Kidney (tissue), 14 donors: ENCODE results near the gene C1orf210. TPM values are rescaled to one million over a fixed set of nuclear protein-coding genes. Genes with fewer than 3 reads are reported as not detected.
A peak's percentile ranks its signal among the peaks of the same experiment; 100 is the strongest.

ENCODE experiments used
- DNase-seq, 5 donors: peaks; one replicate each; pipeline ENCODE4 v3.0.0-alpha.2; 2013 to 2020
- FAIRE-seq: peaks from 2 replicates; lab custom pipeline; 2012; peaks lifted over from hg19 to GRCh38; lab: Jason Lieb, UNC
- H3K27ac ChIP-seq, 2 donors: one replicate each; pipeline ENCODE4 v1.7.0; 2013; ENCODE audit warnings: low read depth in 2 of 2, low read length in 2 of 2, inconsistent platforms in 1 of 2
- H3K27me3 ChIP-seq: one replicate; pipeline ENCODE4 v1.7.1; 2013; ENCODE audit warnings: low read length, inconsistent platforms; ENCODE audit not compliant: control insufficient read depth, insufficient read depth
- H3K36me3 ChIP-seq, 3 donors: one replicate each; pipeline versions ENCODE4 v1.7.0 to v1.7.1; 2013; ENCODE audit warnings: low read length in 3 of 3, control low read depth in 1 of 3, inconsistent platforms in 1 of 3; ENCODE audit not compliant: insufficient read depth in 3 of 3, control insufficient read depth in 2 of 3
- H3K4me1 ChIP-seq, 3 donors: one replicate each; pipeline versions ENCODE4 v1.7.0 to v1.7.1; 2013; ENCODE audit warnings: low read length in 3 of 3, inconsistent platforms in 1 of 3, low read depth in 1 of 3; ENCODE audit not compliant: control insufficient read depth in 2 of 3, insufficient read depth in 2 of 3
- H3K4me3 ChIP-seq, 3 donors: one replicate each; pipeline versions ENCODE4 v1.7.0 to v1.8.1; 2013; ENCODE audit warnings: low read length in 3 of 3, control low read depth in 1 of 3, inconsistent platforms in 1 of 3
- H3K9ac ChIP-seq, 3 donors: one replicate each; pipeline versions ENCODE4 v1.7.0 to v1.7.1; 2013; ENCODE audit warnings: low read length in 3 of 3, control low read depth in 1 of 3, inconsistent platforms in 1 of 3
- H3K9me3 ChIP-seq, 3 donors: one replicate each; pipeline versions ENCODE4 v1.7.0 to v1.7.1; 2013; ENCODE audit warnings: low read length in 3 of 3, control low read depth in 1 of 3, inconsistent platforms in 1 of 3; ENCODE audit not compliant: control insufficient read depth in 2 of 3, insufficient read depth in 1 of 3
- CTCF ChIP-seq: IDR thresholded peaks from 3 replicates; pipeline ENCODE4 v1.5.1; 2012; ENCODE audit warnings: mild to moderate bottlenecking, moderate library complexity, borderline replicate concordance; ENCODE audit not compliant: insufficient read depth; ENCODE audit errors: extremely low read depth
- intact Hi-C: fragments of 100-400 bp; cut with DNase I; formaldehyde crosslinking; loops from one replicate; pipeline ENCODE4 v1.11.1; 2022
- polyA plus RNA-seq: library from polyadenylated mRNA; stranded (reverse); fragments of 350-450 nt; fragmentation: Illumina TruSeq; extraction: RNeasy Lipid Tissue Mini Kit (QIAGEN cat#74804); gene quantifications from one replicate; pipeline ENCODE4 v1.2.3, GENCODE V29; 2014; ENCODE audit warnings: low read depth, low replicate concordance; ENCODE audit not compliant: insufficient read depth
- total RNA-seq: library from RNA; stranded (reverse); fragmentation: NEBNext Ultra II Directional; extraction: Animal tissue kit (Norgen Biotek cat#: 25700); gene quantifications from one replicate; pipeline ENCODE4 v1.2.1, GENCODE V29; 2021
- donor health status: control.
- donor health status: control.
- donor health status: control.
- donor health status: control.
- donor health status: control.
- donor health status: DM: yes; HTN: yes; CAD: no.
- donor health status: Normal renal cell carcinoma (clear cell type).

The C1orf210 gene
- total and polyA plus RNA-seq, 2 donors from 2014 or later = 21.1 to 33.3 TPM

GRCh38 chr1:43275826-43276620, 9.4 kb downstream of the C1orf210 start:
- Histone ChIP-seq H3K4me1 (peaks cover 0 to 21% (median 20%) of the 10 kb centered on the region in 3 donors), H3K9me3 (no peaks in the 10 kb centered on the region), H3K27me3 (no peaks in the 10 kb centered on the region), H3K4me3 (no peak overlapping the region), H3K27ac (peak overlapping the region in 1 of 2 donors; percentile 60), H3K9ac (no peak overlapping the region), H3K36me3 (no peaks in the 10 kb centered on the region)
- DNase-seq (no peak), FAIRE-seq (no peak)
- intact Hi-C loops = no loop called here
- no peak for TF ChIP-seq CTCF

GRCh38 chr1:43274804-43275180, 10.6 kb downstream of the C1orf210 start:
- Histone ChIP-seq H3K9ac (no peak overlapping the region), H3K36me3 (no peaks in the 10 kb centered on the region), H3K27ac (peak overlapping the region in 1 of 2 donors; percentile 32), H3K4me3 (no peak overlapping the region), H3K4me1 (peaks cover 0 to 21% (median 19%) of the 10 kb centered on the region in 3 donors), H3K9me3 (no peaks in the 10 kb centered on the region), H3K27me3 (no peaks in the 10 kb centered on the region)
- FAIRE-seq (no peak), DNase-seq (no peak)
- TF ChIP-seq CTCF = no peak
- intact Hi-C loops = no loop called here

- Histone ChIP-seq H3K4me1 (peaks cover 0 to 20% (median 20%) of the 10 kb centered on the region in 3 donors), H3K27me3 (no peaks in the 10 kb centered on the region), H3K27ac (peak overlapping the region; percentile 51 to 55), H3K9ac (no peak overlapping the region), H3K36me3 (no peaks in the 10 kb centered on the region), H3K4me3 (no peak overlapping the region), H3K9me3 (no peaks in the 10 kb centered on the region)
- peak in 1 of 5 donors; percentile 34 for DNase-seq
- no peak for FAIRE-seq
- TF ChIP-seq CTCF = no peak
- intact Hi-C loops = no loop called here
These were observed 11.1 kb downstream of the C1orf210 start for GRCh38 chr1:43274125-43274803.
